BJ (cell line): ENCODE measurements around the gene GPD1. TPM values are rescaled to one million over a fixed set of nuclear protein-coding genes. Genes with fewer than 3 reads are reported as not detected.

ENCODE experiments used
- CTCF ChIA-PET: fragments of 350-600 bp; formaldehyde crosslinking; extraction: SDS; loops from one replicate; lab custom pipeline; 2021; ENCODE audit warnings: antibody characterized with exemption, inconsistent platforms; lab: Yijun Ruan, JAX
- POLR2A ChIA-PET: fragments of 300-600 bp; sonication (Branson Sonifier 250); formaldehyde crosslinking; extraction: SDS; loops from one replicate; lab custom pipeline; 2021; ENCODE audit warnings: antibody characterized with exemption; lab: Charles Lee
- DNase-seq: peaks from one replicate; pipeline ENCODE4 v3.0.0-alpha.2; 2011; ENCODE audit warnings: low read depth
- H3K27me3 ChIP-seq: 2 replicates; pipeline ENCODE4 v1.6.0; 2011; ENCODE audit warnings: low read length; ENCODE audit not compliant: control insufficient read depth, insufficient read depth
- H3K36me3 ChIP-seq: 2 replicates; pipeline ENCODE4 v1.5.1; 2011; ENCODE audit warnings: low read length; ENCODE audit not compliant: control insufficient read depth, insufficient read depth
- H3K4me3 ChIP-seq: 2 replicates; pipeline ENCODE4 v1.5.1; 2011; ENCODE audit warnings: low read depth, mild to moderate bottlenecking, control low read depth, low read length
- CTCF ChIP-seq: IDR thresholded peaks from 2 replicates; pipeline ENCODE4 v1.5.1; 2011; ENCODE audit warnings: low read depth, mild to moderate bottlenecking, control low read depth, inconsistent platforms, low read length, moderate library complexity; ENCODE audit not compliant: insufficient read depth
- polyA plus RNA-seq: library from polyadenylated mRNA; depleted of rRNA; stranded (reverse); fragments of >200 nt; gene quantifications from 2 replicates; pipeline ENCODE4 v1.2.3, GENCODE V29; 2011

Gene GPD1
- polyA plus RNA-seq, 1 experiment, result 0.47 TPM

GRCh38 chr12:50061946-50062686 is 41.7 kb upstream of the GPD1 start:
- TF ChIP-seq CTCF, result no peak
- H3K4me3 ChIP-seq, result no peak overlapping the region
- ChIA-PET POLR2A (interaction anchor here (1.0 kb wide), 1 partner anchor 12 kb away, joined by 3 read pairs; no protein-coding TSS in a partner anchor), CTCF (interaction anchor here (0.7 to 19.9 kb wide), 7 partner anchors 8 to 195 kb away, joined by 4 to 578 read pairs (median 6); partner anchors contain the start of genes AQP5 and AQP6)
- no peaks in the 10 kb centered on the region for H3K27me3 ChIP-seq
- H3K36me3 ChIP-seq, result no peaks in the 10 kb centered on the region
- no peak for DNase-seq

GRCh38 chr12:50062728-50063460 is 40.9 kb upstream of the GPD1 start:
- no peaks in the 10 kb centered on the region for H3K36me3 ChIP-seq
- ChIA-PET POLR2A (interaction anchor here (1.0 kb wide), 1 partner anchor 13 kb away, joined by 3 read pairs; no protein-coding TSS in a partner anchor), CTCF (interaction anchor here (1.2 to 19.9 kb wide), 8 partner anchors 7 to 196 kb away, joined by 4 to 578 read pairs (median 22); partner anchors contain the start of genes AQP5 and AQP6)
- H3K4me3 ChIP-seq, result no peak overlapping the region
- no peak for TF ChIP-seq CTCF
- DNase-seq, result no peak
- no peaks in the 10 kb centered on the region for H3K27me3 ChIP-seq

GRCh38 chr12:50065726-50066310 is 38.0 kb upstream of the GPD1 start:
- ChIA-PET POLR2A (no interaction called here), CTCF (interaction anchor here (0.6 to 19.9 kb wide), 10 partner anchors 7 to 324 kb away, joined by 3 to 578 read pairs (median 15); partner anchors contain the start of genes AQP5, AQP6, ASIC1 and TMBIM6)
- no peaks in the 10 kb centered on the region for H3K36me3 ChIP-seq
- DNase-seq, result no peak
- no peak overlapping the region for H3K4me3 ChIP-seq
- TF ChIP-seq CTCF, result no peak
- no peaks in the 10 kb centered on the region for H3K27me3 ChIP-seq

- Histone ChIP-seq H3K4me3 (no peak overlapping the region), H3K27me3 (no peaks in the 10 kb centered on the region), H3K36me3 (no peaks in the 10 kb centered on the region)
- CTCF ChIA-PET, result interaction anchor here (0.6 to 19.9 kb wide), 12 partner anchors 8 to 325 kb away, joined by 3 to 578 read pairs (median 7); partner anchors contain the start of genes AQP5, AQP6, ASIC1 and SMARCD1
- POLR2A ChIA-PET, result no interaction called here
- no peak for TF ChIP-seq CTCF
- peak; percentile 80 for DNase-seq
Measured at GRCh38 chr12:50066402-50066801, 37.4 kb upstream of the GPD1 start.

- Histone ChIP-seq H3K27me3 (no peaks in the 10 kb centered on the region), H3K4me3 (no peak overlapping the region), H3K36me3 (no peaks in the 10 kb centered on the region)
- TF ChIP-seq CTCF, result no peak
- DNase-seq, result no peak
- ChIA-PET CTCF (interaction anchor here (1.9 to 19.9 kb wide), 6 partner anchors 10 to 102 kb away, joined by 6 to 578 read pairs (median 32); partner anchors contain the start of genes AQP5, AQP6, ASIC1 and SMARCD1), POLR2A (no interaction called here)
Measured at GRCh38 chr12:50069069-50069468, 34.7 kb upstream of the GPD1 start.
